Measurements from ENCODE around the gene RPS15.
A peak's percentile ranks its signal among the peaks of the same experiment; 100 is the strongest.
"Not testable (repeated sequence)": the region's sequence is repeated elsewhere in the genome, so short reads cannot be mapped to it uniquely, and the experiment has no call there.

Gene RPS15

GRCh38 chr19:1402411-1403070 is 35.7 kb upstream of the RPS15 start:
- DNase-seq: no peak

GRCh38 chr19:1406774-1407527 is 31.2 kb upstream of the RPS15 start:
- DNase-seq: peak; percentile 99

- peak; percentile 52 for DNase-seq
These were observed 30.5 kb upstream of the RPS15 start, which contains the start of gene DAZAP1 for GRCh38 chr19:1407528-1408299. DAZAP1 (plus strand) TSS chr19:1407586; CDS start chr19:1407774, 188 bp downstream.

- DNase-seq: peak; percentile 70
These were observed 29.6 kb upstream of the RPS15 start for GRCh38 chr19:1408300-1409203.

GRCh38 chr19:1409204-1410005 is 28.8 kb upstream of the RPS15 start:
- no peak for DNase-seq

- peak; percentile 64 for DNase-seq
These were observed 27.9 kb upstream of the RPS15 start for GRCh38 chr19:1410136-1410786.

GRCh38 chr19:1410789-1411188 is 27.4 kb upstream of the RPS15 start:
- DNase-seq: no peak

- peak; percentile 50 for DNase-seq
These were observed 26.7 kb upstream of the RPS15 start for GRCh38 chr19:1411255-1412191.

GRCh38 chr19:1412323-1412923 is 25.8 kb upstream of the RPS15 start:
- DNase-seq: no peak

GRCh38 chr19:1412995-1413800 is 25.0 kb upstream of the RPS15 start:
- no peak for DNase-seq

GRCh38 chr19:1416014-1416841 is 22.0 kb upstream of the RPS15 start:
- DNase-seq: no peak

GRCh38 chr19:1417145-1417544 is 21.1 kb upstream of the RPS15 start:
- no peak for DNase-seq

GRCh38 chr19:1417681-1418495 is 20.3 kb upstream of the RPS15 start:
- no peak for DNase-seq

- DNase-seq: no peak
These were observed 19.8 kb upstream of the RPS15 start for GRCh38 chr19:1418496-1418775.

GRCh38 chr19:1418951-1419738 is 19.1 kb upstream of the RPS15 start:
- DNase-seq: no peak

- DNase-seq: not testable (repeated sequence)
These were observed 18.1 kb upstream of the RPS15 start for GRCh38 chr19:1420085-1420484.
